Stimulated activated CD4-positive, alpha-beta T cell treated with anti-CD3 and anti-CD28 coated beads, Interleukin-12 subunit alpha, Interleukin-12 subunit beta, amount 100 ng/mL, for 48 hours (primary cell): Measurements from ENCODE around the gene DTNB.
A peak's percentile ranks its signal among the peaks of the same experiment; 100 is the strongest.

Experiments
- DNase-seq, 3 donors: peaks; one replicate each; pipeline ENCODE4 v3.0.0-alpha.2; 2020; ENCODE audit warnings: low read depth in 2 of 3, low spot score in 1 of 3

The DTNB gene

GRCh38 chr2:25375371-25375988, 297.9 kb downstream of the DTNB start:
- DNase-seq = no peak

GRCh38 chr2:25374827-25375226, 298.6 kb downstream of the DTNB start:
- DNase-seq = no peak

- DNase-seq = no peak
Observed at GRCh38 chr2:25374411-25374810, 299.0 kb downstream of the DTNB start.

GRCh38 chr2:25373269-25373981, 300.0 kb downstream of the DTNB start:
- DNase-seq = no peak

GRCh38 chr2:25372405-25373268, 300.7 kb downstream of the DTNB start:
- no peak for DNase-seq

GRCh38 chr2:25371253-25372241, 301.8 kb downstream of the DTNB start:
- DNase-seq = no peak

GRCh38 chr2:25369876-25370275, 303.5 kb downstream of the DTNB start:
- no peak for DNase-seq

GRCh38 chr2:25369439-25369838, 303.9 kb downstream of the DTNB start:
- no peak for DNase-seq

- no peak for DNase-seq
Observed at GRCh38 chr2:25368660-25369059, 304.7 kb downstream of the DTNB start.

- DNase-seq = no peak
Observed at GRCh38 chr2:25367296-25367695, 306.1 kb downstream of the DTNB start.

GRCh38 chr2:25366629-25367028, 306.7 kb downstream of the DTNB start:
- DNase-seq = no peak

- DNase-seq = no peak
Observed at GRCh38 chr2:25365241-25365640, 308.1 kb downstream of the DTNB start.

- DNase-seq = no peak
Observed at GRCh38 chr2:25363733-25364132, 309.6 kb downstream of the DTNB start.

- peak in 1 of 3 donors; percentile 42 for DNase-seq
Observed at GRCh38 chr2:25362434-25363145, 310.8 kb downstream of the DTNB start.

GRCh38 chr2:25362049-25362433, 311.3 kb downstream of the DTNB start:
- peak; percentile 89 to 99 (median 92) for DNase-seq

- DNase-seq = no peak
Observed at GRCh38 chr2:25361261-25362048, 311.9 kb downstream of the DTNB start.

- no peak for DNase-seq
Observed at GRCh38 chr2:25358836-25359235, 314.5 kb downstream of the DTNB start.

- DNase-seq = no peak
Observed at GRCh38 chr2:25358249-25358815, 315.0 kb downstream of the DTNB start.

GRCh38 chr2:25356088-25356487, 317.3 kb downstream of the DTNB start:
- no peak for DNase-seq
